Panc1 (cell line): ENCODE data around the gene PARD6B.

Experiments
- TCF7L2 ChIP-seq: IDR thresholded peaks from 2 replicates; pipeline ENCODE4 v1.6.1; 2011; ENCODE audit warnings: mild to moderate bottlenecking, low read depth, low read length, inconsistent platforms
- TF ChIP-seq, protein P1 (sequence below): fragments of 450-650 bp; IDR thresholded peaks from 2 replicates; pipeline ENCODE4 v1.5.1; 2017; ENCODE audit warnings: mild to moderate bottlenecking

GRCh38 chr20:50783903-50784302 is 52.5 kb downstream of the PARD6B start:
- no peak for TF ChIP-seq TCF7L2
- TF ChIP-seq, protein P1, sequence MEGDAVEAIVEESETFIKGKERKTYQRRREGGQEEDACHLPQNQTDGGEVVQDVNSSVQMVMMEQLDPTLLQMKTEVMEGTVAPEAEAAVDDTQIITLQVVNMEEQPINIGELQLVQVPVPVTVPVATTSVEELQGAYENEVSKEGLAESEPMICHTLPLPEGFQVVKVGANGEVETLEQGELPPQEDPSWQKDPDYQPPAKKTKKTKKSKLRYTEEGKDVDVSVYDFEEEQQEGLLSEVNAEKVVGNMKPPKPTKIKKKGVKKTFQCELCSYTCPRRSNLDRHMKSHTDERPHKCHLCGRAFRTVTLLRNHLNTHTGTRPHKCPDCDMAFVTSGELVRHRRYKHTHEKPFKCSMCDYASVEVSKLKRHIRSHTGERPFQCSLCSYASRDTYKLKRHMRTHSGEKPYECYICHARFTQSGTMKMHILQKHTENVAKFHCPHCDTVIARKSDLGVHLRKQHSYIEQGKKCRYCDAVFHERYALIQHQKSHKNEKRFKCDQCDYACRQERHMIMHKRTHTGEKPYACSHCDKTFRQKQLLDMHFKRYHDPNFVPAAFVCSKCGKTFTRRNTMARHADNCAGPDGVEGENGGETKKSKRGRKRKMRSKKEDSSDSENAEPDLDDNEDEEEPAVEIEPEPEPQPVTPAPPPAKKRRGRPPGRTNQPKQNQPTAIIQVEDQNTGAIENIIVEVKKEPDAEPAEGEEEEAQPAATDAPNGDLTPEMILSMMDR: no peak
